ENCODE data around the gene CDX2.
A peak's percentile ranks its signal among the peaks of the same experiment; 100 is the strongest.

CDX2 gene

GRCh38 chr13:27956576-27957300, 12.4 kb downstream of the CDX2 start:
- H3K4me3 ChIP-seq (ENCODE audit: low read depth, low read length) = no peak overlapping the region
- no peak for TF ChIP-seq CTCF (IDR thresholded peaks at IDR 0.05; ENCODE audit: low read depth, low read length)

- no peak overlapping the region for H3K4me3 ChIP-seq (ENCODE audit: low read depth, low read length)
- no peak for TF ChIP-seq CTCF (IDR thresholded peaks at IDR 0.05; ENCODE audit: low read depth, low read length)
Observed at GRCh38 chr13:27955014-27955591, 14.0 kb downstream of the CDX2 start.

GRCh38 chr13:27954406-27954851, 14.7 kb downstream of the CDX2 start:
- H3K4me3 ChIP-seq (ENCODE audit: low read depth, low read length) = peak overlapping the region; percentile 51
- no peak for TF ChIP-seq CTCF (IDR thresholded peaks at IDR 0.05; ENCODE audit: low read depth, low read length)

- peak overlapping the region; percentile 51 for H3K4me3 ChIP-seq (ENCODE audit: low read depth, low read length)
Observed at GRCh38 chr13:27953676-27954405, 15.3 kb downstream of the CDX2 start.

GRCh38 chr13:27952876-27953675, 16.0 kb downstream of the CDX2 start:
- TF ChIP-seq CTCF (IDR thresholded peaks at IDR 0.05; ENCODE audit: low read depth, low read length) = no peak
- H3K4me3 ChIP-seq (ENCODE audit: low read depth, low read length) = peak overlapping the region; percentile 51

More at GRCh38 chr13:27953676-27954405, 15.3 kb downstream of the CDX2 start:
- TF ChIP-seq CTCF (IDR thresholded peaks at IDR 0.05; ENCODE audit: low read depth, low read length) = peak; percentile 90

- no peak for TF ChIP-seq CTCF (IDR thresholded peaks at IDR 0.05; ENCODE audit: low read depth, low read length)
- H3K4me3 ChIP-seq (ENCODE audit: low read depth, low read length) = no peak overlapping the region
Observed at GRCh38 chr13:27942972-27943371, 26.1 kb downstream of the CDX2 start.

Data from WI38 (cell line).